OCI-LY1 (cell line): ENCODE measurements around the gene ALDH3B2.

Experiments
- CTCF ChIP-seq: fragments of 200-600 bp; sonication (generic), shearing (Covaris generic); IDR thresholded peaks from 2 replicates; pipeline ENCODE4 v1.5.1; 2017; ENCODE audit warnings: mild to moderate bottlenecking, antibody characterized with exemption, low read length, moderate library complexity, mixed read lengths
- EZH2 ChIP-seq: fragments of 200-600 bp; sonication (generic), shearing (Covaris generic); IDR thresholded peaks from 2 replicates; pipeline ENCODE4 v1.8.0; 2017; ENCODE audit warnings: borderline replicate concordance, mixed run types, mild to moderate bottlenecking, antibody characterized with exemption, low read length, moderate library complexity, mixed read lengths

GRCh38 chr11:67687986-67688385 is 13.6 kb upstream of the ALDH3B2 start:
- no peak for TF ChIP-seq CTCF
- no peak for TF ChIP-seq EZH2
